PFSK-1 (cell line): ENCODE measurements around the gene EPG5.

ENCODE experiments used
- POLR2AphosphoS5 ChIP-seq: IDR thresholded peaks from 2 replicates; pipeline ENCODE4 v1.6.1; 2012; ENCODE audit warnings: low read depth, mild to moderate bottlenecking, control low read depth, low read length, moderate library complexity
- SIN3A ChIP-seq: IDR thresholded peaks from 2 replicates; pipeline ENCODE4 v1.6.1; 2012; ENCODE audit warnings: mild to moderate bottlenecking, low read length, moderate library complexity, borderline replicate concordance; ENCODE audit not compliant: insufficient read depth
- TF ChIP-seq, protein P1 (sequence below), 2 experiments: IDR thresholded peaks; 2 replicates each; pipeline versions ENCODE4 v1.6.1 to v1.8.0; 2011 to 2012; ENCODE audit warnings: low read depth in 2 of 2, low read length in 2 of 2, control low read depth in 1 of 2, inconsistent platforms in 1 of 2, mild to moderate bottlenecking in 1 of 2, moderate library complexity in 1 of 2; ENCODE audit not compliant: insufficient read depth in 1 of 2

DNA sequence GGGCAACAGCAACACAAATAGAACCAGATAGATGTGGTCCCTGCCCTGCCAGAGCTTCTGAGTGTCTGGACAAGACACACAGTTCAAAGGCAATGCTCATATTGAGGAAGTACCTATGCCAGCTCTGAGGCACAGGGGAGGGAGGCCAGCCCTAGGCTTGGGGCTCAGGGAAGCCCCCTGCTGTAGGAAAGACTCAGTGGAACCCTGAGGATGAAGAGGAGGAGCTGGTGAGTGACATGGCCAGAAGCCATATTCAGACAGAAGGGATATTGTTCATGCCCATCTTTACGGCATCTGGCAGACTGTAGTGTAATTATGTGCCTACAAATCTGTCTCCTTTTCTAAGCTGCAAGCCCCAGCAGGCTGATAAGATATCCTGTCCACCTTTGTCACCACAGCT lies 132.8 kb downstream of the EPG5 start:
- TF ChIP-seq, protein P1, sequence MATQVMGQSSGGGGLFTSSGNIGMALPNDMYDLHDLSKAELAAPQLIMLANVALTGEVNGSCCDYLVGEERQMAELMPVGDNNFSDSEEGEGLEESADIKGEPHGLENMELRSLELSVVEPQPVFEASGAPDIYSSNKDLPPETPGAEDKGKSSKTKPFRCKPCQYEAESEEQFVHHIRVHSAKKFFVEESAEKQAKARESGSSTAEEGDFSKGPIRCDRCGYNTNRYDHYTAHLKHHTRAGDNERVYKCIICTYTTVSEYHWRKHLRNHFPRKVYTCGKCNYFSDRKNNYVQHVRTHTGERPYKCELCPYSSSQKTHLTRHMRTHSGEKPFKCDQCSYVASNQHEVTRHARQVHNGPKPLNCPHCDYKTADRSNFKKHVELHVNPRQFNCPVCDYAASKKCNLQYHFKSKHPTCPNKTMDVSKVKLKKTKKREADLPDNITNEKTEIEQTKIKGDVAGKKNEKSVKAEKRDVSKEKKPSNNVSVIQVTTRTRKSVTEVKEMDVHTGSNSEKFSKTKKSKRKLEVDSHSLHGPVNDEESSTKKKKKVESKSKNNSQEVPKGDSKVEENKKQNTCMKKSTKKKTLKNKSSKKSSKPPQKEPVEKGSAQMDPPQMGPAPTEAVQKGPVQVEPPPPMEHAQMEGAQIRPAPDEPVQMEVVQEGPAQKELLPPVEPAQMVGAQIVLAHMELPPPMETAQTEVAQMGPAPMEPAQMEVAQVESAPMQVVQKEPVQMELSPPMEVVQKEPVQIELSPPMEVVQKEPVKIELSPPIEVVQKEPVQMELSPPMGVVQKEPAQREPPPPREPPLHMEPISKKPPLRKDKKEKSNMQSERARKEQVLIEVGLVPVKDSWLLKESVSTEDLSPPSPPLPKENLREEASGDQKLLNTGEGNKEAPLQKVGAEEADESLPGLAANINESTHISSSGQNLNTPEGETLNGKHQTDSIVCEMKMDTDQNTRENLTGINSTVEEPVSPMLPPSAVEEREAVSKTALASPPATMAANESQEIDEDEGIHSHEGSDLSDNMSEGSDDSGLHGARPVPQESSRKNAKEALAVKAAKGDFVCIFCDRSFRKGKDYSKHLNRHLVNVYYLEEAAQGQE (IDR thresholded peaks at IDR 0.05; ENCODE audit: insufficient read depth in 1 of 2, low read depth in 2 of 2, low read length in 2 of 2), result no peak
- TF ChIP-seq POLR2AphosphoS5, result no peak
- no peak for TF ChIP-seq SIN3A
